Endothelial cell of umbilical vein (primary cell): ENCODE results near the gene C12orf57.
A peak's percentile ranks its signal among the peaks of the same experiment; 100 is the strongest.

Source experiments
- POLR2A ChIP-seq: IDR thresholded peaks from 2 replicates; pipeline ENCODE4 v1.6.1; 2012; ENCODE audit warnings: low read depth, mild to moderate bottlenecking, control low read depth, low read length
- TF ChIP-seq, protein P1 (sequence below), 2 donors: IDR thresholded peaks; 1 replicate in 1 of 2; 2 replicates in 1 of 2; pipeline ENCODE4 v1.5.1; 2011; ENCODE audit warnings: low read length in 2 of 2, mild to moderate bottlenecking in 2 of 2, moderate library complexity in 2 of 2, control low read depth in 1 of 2, inconsistent platforms in 1 of 2, low read depth in 1 of 2; ENCODE audit not compliant: insufficient read depth in 1 of 2; ENCODE audit errors: extremely low read depth in 1 of 2

DNA sequence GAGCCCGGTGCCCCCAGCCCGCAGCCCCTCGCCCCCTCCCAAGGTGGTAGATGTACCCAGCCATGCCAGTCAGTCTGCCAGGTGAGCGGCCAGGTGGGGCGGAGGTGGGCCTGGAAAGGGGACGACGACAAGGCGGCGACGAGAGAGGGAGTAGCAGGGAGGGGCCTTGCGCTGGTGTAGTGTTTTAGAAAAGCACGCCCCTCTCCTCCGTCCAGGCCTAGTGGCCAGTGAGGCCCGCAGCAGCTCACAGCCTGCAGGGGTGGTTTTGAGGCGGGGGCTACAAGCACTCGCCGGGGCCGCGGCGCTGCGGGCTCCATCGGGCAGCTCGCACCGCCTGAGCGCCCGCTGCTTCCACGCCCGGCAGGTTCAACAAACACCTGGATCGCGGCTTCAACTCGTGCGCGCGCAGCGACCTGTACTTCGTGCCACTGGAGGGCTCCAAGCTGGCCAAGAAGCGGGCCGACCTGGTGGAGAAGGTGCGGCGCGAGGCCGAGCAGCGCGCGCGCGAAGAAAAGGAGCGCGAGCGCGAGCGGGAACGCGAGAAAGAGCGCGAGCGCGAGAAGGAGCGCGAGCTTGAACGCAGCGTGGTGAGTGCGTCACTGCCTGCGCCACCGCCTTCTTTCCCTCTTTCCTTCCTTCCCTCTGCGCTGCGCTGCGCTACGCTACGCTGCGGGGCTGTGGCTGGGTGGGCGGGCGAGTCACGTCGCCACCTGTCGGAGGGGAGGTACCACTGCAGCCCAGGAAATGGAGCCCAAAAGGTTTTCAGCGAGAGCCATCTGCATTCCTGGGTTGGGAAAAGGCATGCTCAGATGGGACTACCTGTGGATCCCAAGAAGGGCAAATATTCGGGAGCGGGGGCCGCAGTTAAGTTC lies 6.1 kb upstream of the C12orf57 start:
- TF ChIP-seq, protein P1, sequence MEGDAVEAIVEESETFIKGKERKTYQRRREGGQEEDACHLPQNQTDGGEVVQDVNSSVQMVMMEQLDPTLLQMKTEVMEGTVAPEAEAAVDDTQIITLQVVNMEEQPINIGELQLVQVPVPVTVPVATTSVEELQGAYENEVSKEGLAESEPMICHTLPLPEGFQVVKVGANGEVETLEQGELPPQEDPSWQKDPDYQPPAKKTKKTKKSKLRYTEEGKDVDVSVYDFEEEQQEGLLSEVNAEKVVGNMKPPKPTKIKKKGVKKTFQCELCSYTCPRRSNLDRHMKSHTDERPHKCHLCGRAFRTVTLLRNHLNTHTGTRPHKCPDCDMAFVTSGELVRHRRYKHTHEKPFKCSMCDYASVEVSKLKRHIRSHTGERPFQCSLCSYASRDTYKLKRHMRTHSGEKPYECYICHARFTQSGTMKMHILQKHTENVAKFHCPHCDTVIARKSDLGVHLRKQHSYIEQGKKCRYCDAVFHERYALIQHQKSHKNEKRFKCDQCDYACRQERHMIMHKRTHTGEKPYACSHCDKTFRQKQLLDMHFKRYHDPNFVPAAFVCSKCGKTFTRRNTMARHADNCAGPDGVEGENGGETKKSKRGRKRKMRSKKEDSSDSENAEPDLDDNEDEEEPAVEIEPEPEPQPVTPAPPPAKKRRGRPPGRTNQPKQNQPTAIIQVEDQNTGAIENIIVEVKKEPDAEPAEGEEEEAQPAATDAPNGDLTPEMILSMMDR (IDR thresholded peaks at IDR 0.05; ENCODE audit: extremely low read depth in 1 of 2, insufficient read depth in 1 of 2, low read depth in 1 of 2, low read length in 2 of 2) = peak; percentile 90 to 98
- peak; percentile 94 for TF ChIP-seq POLR2A
